Smooth muscle cell (in vitro differentiated cells): ENCODE results near the gene ACTG1. TPM values are rescaled to one million over a fixed set of nuclear protein-coding genes. Genes with fewer than 3 reads are reported as not detected.

Experiments used
- DNase-seq: peaks from one replicate; lab custom pipeline; 2025; ENCODE audit not compliant: unreplicated experiment; lab: John Stamatoyannopoulos, UW
- H2AFZ ChIP-seq: fragments of 200-600 bp; sonication (generic); 2 replicates; pipeline ENCODE4 v1.6.0; 2016; ENCODE audit warnings: antibody characterized with exemption, low read depth, mild to moderate bottlenecking
- H3F3A ChIP-seq: fragments of 200-600 bp; sonication (generic); 2 replicates; pipeline ENCODE4 v1.6.0; 2017; ENCODE audit warnings: antibody characterized with exemption, low read depth
- H3K27ac ChIP-seq: fragments of 200-600 bp; sonication (generic); 2 replicates; pipeline ENCODE4 v1.5.1; 2016; ENCODE audit warnings: low read depth, mild to moderate bottlenecking
- H3K27me3 ChIP-seq: fragments of 200-600 bp; sonication (generic); 2 replicates; pipeline ENCODE4 v1.6.1; 2016; ENCODE audit warnings: low read depth, mild to moderate bottlenecking
- H3K36me3 ChIP-seq: fragments of 200-600 bp; sonication (generic); 2 replicates; pipeline ENCODE4 v1.5.1; 2016; ENCODE audit warnings: low read depth
- H3K4me1 ChIP-seq: fragments of 200-600 bp; sonication (generic); 2 replicates; pipeline ENCODE4 v1.5.1; 2016; ENCODE audit warnings: low read depth
- H3K4me2 ChIP-seq: fragments of 200-600 bp; sonication (generic); 2 replicates; pipeline ENCODE4 v1.6.0; 2016; ENCODE audit warnings: mild to moderate bottlenecking
- H3K4me3 ChIP-seq: fragments of 200-600 bp; sonication (generic); 2 replicates; pipeline ENCODE4 v1.5.1; 2016; ENCODE audit warnings: mild to moderate bottlenecking
- H3K79me2 ChIP-seq: fragments of 200-600 bp; sonication (generic); 2 replicates; pipeline ENCODE4 v1.6.0; 2016; ENCODE audit warnings: low read depth, mild to moderate bottlenecking
- H3K9ac ChIP-seq: fragments of 200-600 bp; sonication (generic); 2 replicates; pipeline ENCODE4 v1.6.0; 2016; ENCODE audit warnings: low read depth
- H3K9me3 ChIP-seq: fragments of 200-600 bp; sonication (generic); replicated peaks from 2 replicates; pipeline ENCODE4 v1.5.1; 2016; ENCODE audit warnings: low read depth
- H4K20me1 ChIP-seq: fragments of 200-600 bp; sonication (generic); 2 replicates; pipeline ENCODE4 v1.6.0; 2016; ENCODE audit warnings: low read depth
- CTCF ChIP-seq: fragments of 200-600 bp; sonication (generic); IDR thresholded peaks from 2 replicates; pipeline ENCODE4 v1.5.1; 2017; ENCODE audit warnings: borderline replicate concordance, mild to moderate bottlenecking, antibody characterized with exemption; ENCODE audit not compliant: insufficient read depth, poor library complexity, severe bottlenecking
- WGBS: methylation state at CpG from one replicate; pipeline ENCODE4 v1.1.7; 2016; ENCODE audit warnings: low lambda C conversion rate; 5-methylcytosine and 5-hydroxymethylcytosine counted together
- polyA plus RNA-seq: library from polyadenylated mRNA; unstranded; fragments of >200 nt; fragmentation: Nextera tagmentation; extraction: Ambion mirVana; gene quantifications from 2 replicates; pipeline ENCODE4 v1.2.1, GENCODE V29; 2016
- total RNA-seq: library from RNA; depleted of rRNA; stranded (reverse); fragments of >200 nt; gene quantifications from 2 replicates; pipeline ENCODE4 v1.2.3, GENCODE V29; 2014

ACTG1 gene
- total and polyA plus RNA-seq, 2 experiments from 2014 or later: 5,332 to 6,793 TPM

- no peak for DNase-seq
- Histone ChIP-seq H3K4me2 (no peak overlapping the region), H3K9ac (no peak overlapping the region), H3K4me1 (no peaks in the 10 kb centered on the region), H3K9me3 (no peaks in the 10 kb centered on the region), H3K36me3 (no peaks in the 10 kb centered on the region), H3F3A (peaks cover 2% of the 10 kb centered on the region), H4K20me1 (peaks cover 9% of the 10 kb centered on the region), H2AFZ (no peak overlapping the region), H3K27ac (no peak overlapping the region), H3K27me3 (no peaks in the 10 kb centered on the region), H3K79me2 (no peaks in the 10 kb centered on the region), H3K4me3 (no peak overlapping the region)
- 81% methylated on average over 12 of the region's 12 CpGs for WGBS
- TF ChIP-seq CTCF: no peak
Observed at GRCh38 chr17:81502471-81503017, 10.1 kb downstream of the ACTG1 start.

- H3K4me3 ChIP-seq: no peak overlapping the region
- H2AFZ ChIP-seq: no peak overlapping the region
- WGBS: 50% methylated on average over 7 of the region's 7 CpGs
Observed at GRCh38 chr17:81500047-81500446, 12.6 kb downstream of the ACTG1 start.

GRCh38 chr17:81499601-81499970 lies 13.0 kb downstream of the ACTG1 start:
- no peaks in the 10 kb centered on the region for H4K20me1 ChIP-seq
- H2AFZ ChIP-seq: no peak overlapping the region
- WGBS: 87% methylated on average over 12 of the region's 12 CpGs
- DNase-seq: no peak
- H3K79me2 ChIP-seq: no peaks in the 10 kb centered on the region
- no peak for TF ChIP-seq CTCF
- no peaks in the 10 kb centered on the region for H3K27me3 ChIP-seq
- H3K36me3 ChIP-seq: no peaks in the 10 kb centered on the region
- no peaks in the 10 kb centered on the region for H3F3A ChIP-seq
- H3K9me3 ChIP-seq: no peaks in the 10 kb centered on the region
- no peaks in the 10 kb centered on the region for H3K4me1 ChIP-seq
- no peak overlapping the region for H3K4me2 ChIP-seq
- no peak overlapping the region for H3K9ac ChIP-seq
- H3K4me3 ChIP-seq: no peak overlapping the region
- no peak overlapping the region for H3K27ac ChIP-seq

More at GRCh38 chr17:81500047-81500446, 12.6 kb downstream of the ACTG1 start:
- Histone ChIP-seq H3K27ac (no peak overlapping the region), H4K20me1 (no peaks in the 10 kb centered on the region), H3K79me2 (no peaks in the 10 kb centered on the region), H3K4me1 (no peaks in the 10 kb centered on the region), H3K4me2 (no peak overlapping the region), H3K27me3 (no peaks in the 10 kb centered on the region), H3K9ac (no peak overlapping the region), H3F3A (no peaks in the 10 kb centered on the region), H3K9me3 (no peaks in the 10 kb centered on the region), H3K36me3 (no peaks in the 10 kb centered on the region)
- DNase-seq: no peak
- TF ChIP-seq CTCF: no peak

GRCh38 chr17:81498953-81499600 lies 13.5 kb downstream of the ACTG1 start:
- no peak for DNase-seq
- WGBS: 96% methylated on average over 30 of the region's 64 CpGs

More at GRCh38 chr17:81498953-81499600, 13.5 kb downstream of the ACTG1 start:
- Histone ChIP-seq H3K79me2 (no peaks in the 10 kb centered on the region), H3K36me3 (no peaks in the 10 kb centered on the region), H3K9ac (no peak overlapping the region), H3K4me3 (no peak overlapping the region), H4K20me1 (no peaks in the 10 kb centered on the region), H2AFZ (no peak overlapping the region), H3F3A (no peaks in the 10 kb centered on the region), H3K4me2 (no peak overlapping the region), H3K27ac (no peak overlapping the region), H3K27me3 (no peaks in the 10 kb centered on the region), H3K9me3 (no peaks in the 10 kb centered on the region), H3K4me1 (no peaks in the 10 kb centered on the region)
- no peak for TF ChIP-seq CTCF
